Measurements from ENCODE around the gene CNBP.

GRCh38 chr3:129207479-129207878, 23.8 kb upstream of the CNBP start:
- TF ChIP-seq CTCF (IDR thresholded peaks at IDR 0.05) (no peak), POLR2A (IDR thresholded peaks at IDR 0.05) (no peak)

All from thyroid gland (tissue), 4 donors.